GM12891 (cell line): ENCODE measurements around the gene CMIP.
A peak's percentile ranks its signal among the peaks of the same experiment; 100 is the strongest.

Experiments used
- DNase-seq: peaks from one replicate; pipeline ENCODE4 v3.0.0; 2011; ENCODE audit warnings: low spot score; ENCODE audit not compliant: insufficient read length
- FAIRE-seq: peaks from 2 replicates; lab custom pipeline; 2011; peaks lifted over from hg19 to GRCh38; lab: Jason Lieb, UNC
- PAX5 ChIP-seq: IDR thresholded peaks from 2 replicates; pipeline ENCODE4 v1.6.1; 2011; ENCODE audit warnings: low read length, moderate library complexity, mild to moderate bottlenecking; ENCODE audit not compliant: insufficient read depth, severe bottlenecking
- POLR2A ChIP-seq: IDR thresholded peaks from 2 replicates; pipeline ENCODE4 v1.6.1; 2011; ENCODE audit warnings: low read depth, low read length, control low read depth
- POLR2AphosphoS5 ChIP-seq: IDR thresholded peaks from 2 replicates; pipeline ENCODE4 v1.6.1; 2011; ENCODE audit warnings: low read depth, low read length, control low read depth
- POU2F2 ChIP-seq: IDR thresholded peaks from 2 replicates; pipeline ENCODE4 v1.6.1; 2011; ENCODE audit warnings: low read depth, mild to moderate bottlenecking, control low read depth, low read length, moderate library complexity
- SPI1 ChIP-seq: IDR thresholded peaks from 2 replicates; pipeline ENCODE4 v1.6.1; 2011; ENCODE audit warnings: low read depth, low read length, control low read depth
- TAF1 ChIP-seq: IDR thresholded peaks from 2 replicates; pipeline ENCODE4 v1.6.1; 2011; ENCODE audit warnings: low read depth, low read length, control low read depth

Gene CMIP

GRCh38 chr16:81451753-81452680 lies 7.4 kb downstream of the CMIP start:
- TF ChIP-seq SPI1, result peak; percentile 73
- no peak for TF ChIP-seq POLR2AphosphoS5
- no peak for TF ChIP-seq TAF1
- TF ChIP-seq PAX5, result no peak
- DNase-seq, result no peak
- FAIRE-seq, result no peak

GRCh38 chr16:81453091-81453728 lies 8.6 kb downstream of the CMIP start:
- TF ChIP-seq POLR2A, result no peak
- no peak for TF ChIP-seq POLR2AphosphoS5
- TF ChIP-seq POU2F2, result no peak
- TF ChIP-seq SPI1, result no peak
- no peak for TF ChIP-seq PAX5
- TF ChIP-seq TAF1, result no peak
- no peak for FAIRE-seq
- no peak for DNase-seq

- no peak for DNase-seq
- TF ChIP-seq POLR2AphosphoS5 (no peak), PAX5 (no peak)
Measured at GRCh38 chr16:81454044-81454443, 9.4 kb downstream of the CMIP start.

GRCh38 chr16:81455006-81455405 lies 10.4 kb downstream of the CMIP start:
- FAIRE-seq (no peak), DNase-seq (no peak)
- TF ChIP-seq SPI1 (no peak), PAX5 (no peak), TAF1 (no peak), POU2F2 (no peak), POLR2AphosphoS5 (no peak), POLR2A (no peak)

More at GRCh38 chr16:81454044-81454443, 9.4 kb downstream of the CMIP start:
- FAIRE-seq, result no peak

GRCh38 chr16:81455720-81456494 lies 11.3 kb downstream of the CMIP start:
- TF ChIP-seq POLR2A (no peak), TAF1 (no peak), POU2F2 (no peak), PAX5 (no peak), POLR2AphosphoS5 (no peak), SPI1 (no peak)
- FAIRE-seq (no peak), DNase-seq (no peak)

- DNase-seq (no peak), FAIRE-seq (no peak)
- no peak for TF ChIP-seq POLR2AphosphoS5
- TF ChIP-seq POU2F2, result no peak
- no peak for TF ChIP-seq POLR2A
- no peak for TF ChIP-seq PAX5
- TF ChIP-seq TAF1, result no peak
Measured at GRCh38 chr16:81456523-81457325, 12.1 kb downstream of the CMIP start.

GRCh38 chr16:81457326-81458133 lies 12.9 kb downstream of the CMIP start:
- no peak for FAIRE-seq
- TF ChIP-seq PAX5, result no peak
- no peak for TF ChIP-seq POLR2AphosphoS5
- TF ChIP-seq TAF1, result no peak
- no peak for TF ChIP-seq POLR2A
- TF ChIP-seq SPI1, result no peak
- no peak for TF ChIP-seq POU2F2
- DNase-seq, result no peak

- DNase-seq (no peak), FAIRE-seq (no peak)
- TF ChIP-seq POU2F2 (no peak), TAF1 (no peak), POLR2A (no peak), PAX5 (no peak), POLR2AphosphoS5 (no peak), SPI1 (no peak)
Measured at GRCh38 chr16:81458149-81458669, 13.6 kb downstream of the CMIP start.
